ENCODE data around the gene AHCYL1. TPM values are rescaled to one million over a fixed set of nuclear protein-coding genes. Genes with fewer than 3 reads are reported as not detected.

Gene AHCYL1
- total and polyA plus RNA-seq, 2 of the 8 experiments (the other 6 are each of a cell fraction or from before 2014, with no cell fraction given): 64.5 to 95.9 TPM

- TF ChIP-seq MAX (IDR thresholded peaks at IDR 0.05) (no peak), CREB1 (IDR thresholded peaks at IDR 0.05) (no peak), EP300 (IDR thresholded peaks at IDR 0.05; ENCODE audit: borderline replicate concordance in 1 of 2, low read depth in 2 of 2, low read length in 2 of 2) (no peak), POLR2AphosphoS5 (IDR thresholded peaks at IDR 0.05; ENCODE audit: low read depth, low read length) (no peak)
Observed at GRCh38 chr1:110017792-110018191, 33.2 kb downstream of the AHCYL1 start (continued).

Data from H1 (cell line).